Stimulated activated CD8-positive, alpha-beta memory T cell treated with anti-CD3 and anti-CD28 coated beads, Interleukin-4, amount 100 ng/mL, for 1 hour (primary cell): Measurements from ENCODE around the gene ARHGEF26.

Source experiments
- DNase-seq, 2 donors: peaks; one replicate each; pipeline ENCODE4 v3.0.0-alpha.2; 2020; ENCODE audit warnings: low read depth in 2 of 2, low spot score in 1 of 2

The ARHGEF26 gene

DNA sequence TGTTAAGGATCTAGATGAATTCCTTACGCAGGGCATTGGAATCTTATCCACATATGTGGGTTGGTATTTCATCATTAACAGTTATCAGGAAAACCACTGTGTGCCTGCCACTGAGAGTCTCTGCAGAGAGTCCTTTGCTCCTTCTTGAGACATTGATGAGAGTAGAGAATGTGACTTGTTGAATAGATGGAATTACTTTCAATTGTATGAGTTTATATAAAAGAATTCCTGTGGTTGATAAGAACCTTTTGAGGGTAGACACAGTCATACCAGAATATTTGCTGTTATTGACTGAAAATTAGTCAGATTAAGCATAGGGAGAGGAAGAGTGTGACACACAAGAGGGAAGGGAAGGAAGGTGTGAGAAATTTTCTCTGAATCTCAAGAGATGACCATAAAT lies 30.8 kb downstream of the ARHGEF26 start:
- no peak for DNase-seq

GRCh38 chr3:154152741-154153140 lies 31.6 kb downstream of the ARHGEF26 start:
- no peak for DNase-seq

DNA sequence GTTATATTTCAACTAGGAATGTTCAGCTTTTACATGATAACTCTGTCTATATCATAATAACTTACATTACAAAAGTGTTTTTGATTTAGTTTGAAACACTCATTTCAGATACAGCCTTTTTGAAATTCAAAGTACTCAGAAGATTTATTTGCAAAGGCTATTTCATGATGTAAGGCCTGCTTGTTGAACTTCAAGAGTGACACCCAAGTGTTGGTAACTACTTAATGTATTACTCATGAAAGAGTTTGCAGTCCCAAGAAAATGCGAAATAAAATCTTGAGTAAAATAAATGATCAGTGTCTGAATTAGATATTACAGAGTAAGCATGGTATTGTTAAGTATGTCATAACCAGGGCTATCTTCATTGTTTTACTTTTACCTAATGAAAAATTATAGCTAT lies 35.3 kb downstream of the ARHGEF26 start:
- no peak for DNase-seq

DNA sequence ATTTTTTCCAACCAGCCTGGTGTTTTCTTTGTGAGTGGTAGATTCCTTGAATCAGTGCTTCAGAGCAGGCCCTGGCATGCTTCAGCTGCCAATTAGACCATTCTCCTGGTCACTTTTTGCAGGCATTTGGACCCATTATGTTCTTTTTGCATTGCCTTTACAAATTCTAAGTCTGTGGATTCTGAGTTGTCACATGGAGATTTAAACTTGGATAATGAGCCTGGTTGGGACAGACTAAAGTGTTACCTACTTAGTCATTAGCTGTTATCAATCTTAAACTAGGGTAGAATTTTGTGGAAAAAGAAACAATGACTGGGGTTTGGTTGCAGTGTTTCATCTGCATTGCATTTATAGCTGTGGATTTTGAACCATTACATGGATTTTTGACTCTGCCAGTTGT lies 40.6 kb downstream of the ARHGEF26 start:
- no peak for DNase-seq

DNA sequence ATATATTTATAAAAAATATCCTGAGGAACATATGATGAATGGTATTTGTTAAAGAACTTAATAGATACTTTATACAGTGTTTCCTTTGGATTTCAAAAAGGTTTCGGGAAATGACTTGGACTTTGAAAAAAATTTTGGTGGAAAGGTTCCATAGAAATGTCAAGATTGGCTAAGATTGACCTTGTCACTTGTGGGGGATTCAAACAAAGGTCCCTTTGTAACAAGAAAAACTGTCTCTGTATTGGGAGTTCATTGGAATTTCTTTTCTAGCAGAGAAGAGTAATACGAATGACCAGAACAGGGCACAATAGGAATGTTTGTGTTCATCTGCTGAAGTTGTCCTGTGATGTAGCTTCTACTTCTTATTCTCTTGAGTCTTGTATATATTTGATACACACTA lies 43.2 kb downstream of the ARHGEF26 start:
- no peak for DNase-seq

- no peak for DNase-seq
Observed at GRCh38 chr3:154168998-154169795, 48.0 kb downstream of the ARHGEF26 start.

DNA sequence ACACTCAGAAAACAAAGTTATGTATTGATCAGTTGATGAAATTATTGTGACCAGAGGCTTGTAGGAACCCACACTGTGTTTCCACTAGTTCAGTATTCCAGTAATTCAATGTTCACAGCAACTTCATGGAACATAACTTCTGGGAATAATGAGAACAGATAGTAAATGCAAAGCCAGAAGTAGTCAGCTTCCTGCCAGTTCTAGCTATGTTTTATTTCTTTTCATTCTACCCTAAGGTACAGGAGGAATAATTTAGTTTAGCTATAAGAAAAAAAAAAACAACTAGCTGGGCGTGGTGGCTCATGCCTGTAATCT lies 48.6 kb downstream of the ARHGEF26 start:
- no peak for DNase-seq

DNA sequence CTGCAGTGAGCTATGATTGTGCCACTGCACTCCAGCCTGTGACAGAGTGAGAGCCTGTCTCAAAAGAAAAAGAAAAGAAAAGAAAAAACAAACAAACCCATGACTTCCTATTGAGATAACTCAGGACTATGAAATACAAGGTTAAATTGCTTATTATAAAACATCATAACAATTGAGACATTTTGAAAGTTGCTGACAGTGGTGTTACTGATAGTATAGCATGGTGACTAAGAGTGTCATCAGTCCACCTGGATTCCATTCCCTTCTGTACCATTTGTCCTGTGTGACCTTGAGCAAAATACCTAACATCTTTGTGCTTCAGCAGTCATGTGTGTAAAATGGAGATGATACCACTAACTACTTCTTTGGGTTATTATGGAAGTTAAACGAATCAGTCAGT lies 49.1 kb downstream of the ARHGEF26 start:
- no peak for DNase-seq

DNA sequence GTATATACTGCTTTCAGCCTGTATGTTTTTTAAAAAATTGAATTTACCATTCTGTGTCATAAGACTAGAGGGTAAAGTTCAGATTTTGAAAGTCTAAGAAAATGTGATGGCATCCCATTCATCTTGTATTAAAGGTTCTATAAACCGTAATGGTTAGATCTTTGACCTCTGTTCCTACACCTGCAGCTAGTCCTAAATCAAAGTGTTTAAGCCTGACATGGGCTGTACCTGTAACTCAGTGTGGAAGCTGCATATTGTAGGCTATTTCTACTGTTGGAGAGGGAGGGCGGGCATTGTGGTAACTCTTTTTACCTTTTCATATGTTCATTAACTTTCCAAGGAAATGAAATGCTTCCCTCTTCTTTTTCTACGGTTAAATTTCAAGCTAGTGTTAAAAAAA lies 53.9 kb downstream of the ARHGEF26 start:
- no peak for DNase-seq

GRCh38 chr3:154176036-154176435 lies 54.8 kb downstream of the ARHGEF26 start:
- DNase-seq: no peak

- DNase-seq: no peak
Observed at GRCh38 chr3:154177406-154177805, 56.2 kb downstream of the ARHGEF26 start.

DNA sequence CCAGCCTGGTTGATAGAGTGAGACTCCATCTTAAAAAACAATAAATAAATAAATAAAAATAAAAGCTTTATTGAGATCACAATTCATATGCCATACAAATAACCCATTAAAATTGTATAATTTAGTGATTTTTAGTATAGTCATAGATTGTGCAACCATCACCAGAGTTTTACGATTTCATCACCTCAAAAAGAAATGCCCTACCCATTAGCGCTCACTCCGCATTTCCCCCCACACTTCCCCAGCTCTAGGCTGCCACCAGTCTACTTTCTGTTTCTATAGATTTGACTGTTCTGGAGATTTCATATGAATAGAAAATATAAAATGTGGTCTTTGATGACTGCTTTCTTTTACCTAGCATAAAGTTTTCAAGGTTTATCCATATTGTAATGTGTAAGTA lies 57.0 kb downstream of the ARHGEF26 start:
- DNase-seq: no peak

- no peak for DNase-seq
Observed at GRCh38 chr3:154180836-154181691, 59.9 kb downstream of the ARHGEF26 start.

DNA sequence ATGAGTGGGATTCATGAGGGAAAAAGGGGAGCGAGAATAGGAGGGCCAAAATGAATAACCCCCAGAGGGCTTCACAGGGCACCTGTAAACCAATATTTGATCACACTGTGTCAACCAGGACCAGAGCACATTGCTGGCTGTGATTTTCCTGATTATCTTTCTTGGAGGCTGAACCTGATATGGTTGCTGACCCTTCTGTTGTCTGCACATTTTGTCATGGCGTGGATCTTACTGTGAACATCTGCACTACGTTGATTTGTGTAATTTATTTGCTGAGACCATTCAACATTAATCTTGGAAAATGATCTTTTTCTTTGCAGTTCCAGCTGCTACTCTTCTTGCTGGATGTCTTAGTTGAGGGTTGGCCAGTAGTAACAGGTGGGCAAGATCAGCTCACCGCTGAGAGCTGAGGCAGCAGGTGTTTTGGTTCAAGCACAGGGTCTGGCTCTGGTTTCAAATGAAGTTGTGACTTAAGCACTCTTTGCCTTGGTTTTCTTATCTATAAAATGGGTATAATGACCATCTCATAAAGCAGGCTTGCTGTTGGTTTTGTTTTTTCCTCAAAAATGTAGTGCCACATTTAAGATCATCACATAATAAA lies 61.2 kb downstream of the ARHGEF26 start:
- DNase-seq: no peak

DNA sequence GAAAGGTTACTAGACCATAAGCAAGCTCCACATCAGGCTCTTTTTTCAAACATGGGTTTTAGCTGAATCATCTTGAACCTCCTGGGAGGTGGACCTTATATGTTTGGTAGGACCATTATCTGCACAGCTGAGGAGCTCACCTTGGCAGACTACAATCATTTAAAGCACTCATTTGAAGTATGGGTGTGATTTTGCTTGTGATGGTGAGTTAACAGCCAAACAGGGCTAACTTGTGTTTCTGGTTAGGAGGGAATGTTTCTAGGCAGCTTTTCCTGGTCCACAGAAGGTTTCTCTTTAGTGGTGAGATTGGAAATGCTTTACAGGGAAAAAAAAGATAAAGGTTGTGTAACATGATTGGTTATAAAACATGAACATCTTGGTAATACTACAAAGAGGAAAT lies 61.8 kb downstream of the ARHGEF26 start:
- no peak for DNase-seq

DNA sequence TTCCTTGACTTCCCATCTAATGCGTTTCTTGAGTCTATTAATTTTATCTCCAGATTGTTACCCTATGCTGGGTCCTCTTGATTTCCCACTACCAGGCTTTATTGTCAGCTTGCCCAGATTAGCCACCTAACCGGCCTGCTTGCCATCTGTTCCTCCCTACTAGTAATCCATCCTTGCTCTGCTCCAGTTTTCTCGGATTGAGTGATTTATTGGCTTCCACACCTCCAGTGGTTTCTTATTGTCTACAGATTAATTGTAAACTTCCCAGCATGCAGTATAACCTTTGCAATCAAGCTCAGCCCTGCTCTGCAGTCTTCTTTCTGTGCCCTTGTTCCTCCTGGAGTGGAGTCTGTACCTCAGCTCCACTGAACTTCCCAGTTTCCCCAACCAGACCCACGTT lies 63.4 kb downstream of the ARHGEF26 start:
- no peak for DNase-seq

GRCh38 chr3:154188437-154188836 lies 67.2 kb downstream of the ARHGEF26 start:
- DNase-seq: no peak

DNA sequence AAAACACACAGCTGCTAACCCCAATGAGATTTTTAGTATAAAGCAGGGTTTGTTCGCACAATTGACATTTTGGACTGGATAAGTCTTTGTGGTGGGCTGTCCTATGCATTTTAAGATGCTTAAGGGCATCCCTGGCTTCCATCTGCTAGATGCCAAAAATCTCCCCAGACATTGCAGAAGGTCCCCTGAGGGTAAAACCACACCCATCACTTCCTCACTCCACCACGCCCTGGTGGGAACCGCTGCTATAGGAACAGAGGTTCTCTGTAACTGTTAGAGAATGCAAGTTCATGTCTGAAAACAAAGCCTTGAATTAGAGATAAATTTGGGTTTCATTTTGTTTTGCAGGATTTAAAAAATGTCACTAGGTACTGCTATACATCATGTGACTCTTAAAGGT lies 67.7 kb downstream of the ARHGEF26 start:
- DNase-seq: no peak

DNA sequence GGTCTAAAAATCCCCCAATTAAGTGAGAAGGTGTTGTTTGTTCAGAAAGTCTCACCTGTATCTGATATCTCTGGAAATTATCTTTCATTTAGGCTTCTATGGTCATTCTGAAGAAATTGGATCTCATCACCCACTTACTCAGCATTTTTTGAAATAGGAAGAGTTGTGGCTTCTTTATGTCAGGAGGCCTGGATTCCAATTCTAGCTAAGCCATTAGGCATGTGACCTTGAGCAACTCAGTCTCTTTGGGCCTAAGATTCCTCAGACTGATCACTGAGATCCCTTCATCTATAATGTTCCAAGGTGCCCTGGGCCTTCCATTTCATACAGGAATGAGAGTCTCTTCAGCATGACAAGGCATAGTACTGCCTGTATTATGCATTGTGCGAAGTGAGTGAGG lies 70.3 kb downstream of the ARHGEF26 start:
- DNase-seq: no peak

GRCh38 chr3:154192225-154192624 lies 71.0 kb downstream of the ARHGEF26 start:
- DNase-seq: no peak

DNA sequence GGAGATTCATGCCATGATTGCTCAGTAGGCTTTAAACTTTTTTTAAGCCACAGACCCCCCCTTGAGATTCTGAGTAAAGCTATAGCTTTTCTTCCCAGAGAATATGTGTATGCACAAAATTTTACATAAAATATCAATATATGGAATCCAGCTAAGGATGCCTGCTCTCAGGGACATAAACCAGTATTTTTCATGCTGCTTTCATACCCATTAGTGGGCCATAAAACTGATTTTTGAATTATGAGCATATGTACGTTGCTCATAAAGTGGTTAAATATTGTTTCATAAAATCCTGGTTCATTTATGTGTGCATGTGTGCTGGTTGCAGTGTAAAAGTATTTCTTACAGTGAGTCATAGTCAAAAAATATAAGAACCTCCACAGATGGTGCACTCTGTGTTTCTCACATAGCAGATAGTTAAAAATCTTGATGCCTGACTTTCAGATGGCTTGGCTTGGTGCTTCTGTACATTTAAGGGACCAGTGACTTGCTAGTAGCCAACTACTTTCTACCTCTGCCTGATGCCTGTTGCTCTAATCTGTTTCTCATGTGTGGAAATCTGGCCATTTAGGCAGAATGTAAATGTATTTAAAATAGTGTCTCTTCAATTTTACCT lies 71.9 kb downstream of the ARHGEF26 start:
- DNase-seq: no peak

DNA sequence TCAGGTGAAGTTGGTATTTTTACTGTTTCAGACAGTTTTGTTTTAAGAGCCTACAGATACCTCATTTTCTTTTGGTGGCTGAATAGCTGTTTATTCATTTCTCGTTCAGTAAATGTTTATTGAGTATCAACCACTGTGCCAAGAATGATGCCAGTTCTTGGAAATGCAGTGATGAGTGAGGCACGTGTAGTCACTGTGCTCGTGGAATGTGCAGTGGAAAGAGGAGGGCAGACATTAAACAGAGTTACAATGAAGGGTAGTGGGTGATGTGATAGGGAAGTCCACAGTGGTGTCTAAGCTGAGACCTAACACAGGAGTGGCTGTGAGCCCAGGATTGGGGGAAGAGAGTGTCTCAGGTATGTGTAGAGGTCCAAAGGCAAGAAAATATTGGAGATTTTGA lies 73.7 kb downstream of the ARHGEF26 start:
- no peak for DNase-seq
